HepG2 (cell line): ENCODE results near the gene IHH.

ENCODE experiments used
- CTCF ChIP-seq: sonication (generic); formaldehyde crosslinking; IDR thresholded peaks from 2 replicates; pipeline ENCODE4 v1.5.0; 2020; ENCODE audit warnings: mild to moderate bottlenecking, missing genetic modification reagents, moderate library complexity
- HDAC2 ChIP-seq: sonication (generic); formaldehyde crosslinking; IDR thresholded peaks from 2 replicates; pipeline ENCODE4 v1.4.0; 2020; ENCODE audit warnings: missing genetic modification reagents
- HNRNPL ChIP-seq: fragments of 200-400 bp; formaldehyde crosslinking; IDR thresholded peaks from 2 replicates; pipeline ENCODE4 v1.6.1; 2017; ENCODE audit warnings: mild to moderate bottlenecking, low read depth, low read length
- IRF2 ChIP-seq: IDR thresholded peaks from 2 replicates; pipeline ENCODE4 v1.6.1; 2018; ENCODE audit warnings: missing genetic modification reagents, missing compliant biosample characterization
- KDM5B ChIP-seq: sonication (generic); formaldehyde crosslinking; IDR thresholded peaks from 2 replicates; pipeline ENCODE4 v1.4.0; 2020; ENCODE audit warnings: missing genetic modification reagents, mild to moderate bottlenecking, borderline replicate concordance
- TBL1XR1 ChIP-seq: fragments of 150-350 bp; IDR thresholded peaks from 2 replicates; pipeline ENCODE4 v1.6.1; 2014; ENCODE audit warnings: borderline replicate concordance, low read length; ENCODE audit not compliant: partially characterized antibody
- TCF7 ChIP-seq: sonication (generic); IDR thresholded peaks from 2 replicates; pipeline ENCODE4 v1.6.1; 2016; ENCODE audit warnings: antibody characterized with exemption, low read depth
- TOPORS ChIP-seq: sonication (generic); formaldehyde crosslinking; IDR thresholded peaks from 2 replicates; pipeline ENCODE4 v1.8.0; 2023; ENCODE audit warnings: mild to moderate bottlenecking, missing genetic modification reagents
- ZFP1 ChIP-seq: IDR thresholded peaks from 2 replicates; pipeline ENCODE4 v1.6.1; 2016
- ZNF749 ChIP-seq: sonication (generic); formaldehyde crosslinking; IDR thresholded peaks from 2 replicates; pipeline ENCODE4 v1.8.0; 2022; ENCODE audit warnings: mild to moderate bottlenecking, missing genetic modification reagents, moderate library complexity, borderline replicate concordance

DNA sequence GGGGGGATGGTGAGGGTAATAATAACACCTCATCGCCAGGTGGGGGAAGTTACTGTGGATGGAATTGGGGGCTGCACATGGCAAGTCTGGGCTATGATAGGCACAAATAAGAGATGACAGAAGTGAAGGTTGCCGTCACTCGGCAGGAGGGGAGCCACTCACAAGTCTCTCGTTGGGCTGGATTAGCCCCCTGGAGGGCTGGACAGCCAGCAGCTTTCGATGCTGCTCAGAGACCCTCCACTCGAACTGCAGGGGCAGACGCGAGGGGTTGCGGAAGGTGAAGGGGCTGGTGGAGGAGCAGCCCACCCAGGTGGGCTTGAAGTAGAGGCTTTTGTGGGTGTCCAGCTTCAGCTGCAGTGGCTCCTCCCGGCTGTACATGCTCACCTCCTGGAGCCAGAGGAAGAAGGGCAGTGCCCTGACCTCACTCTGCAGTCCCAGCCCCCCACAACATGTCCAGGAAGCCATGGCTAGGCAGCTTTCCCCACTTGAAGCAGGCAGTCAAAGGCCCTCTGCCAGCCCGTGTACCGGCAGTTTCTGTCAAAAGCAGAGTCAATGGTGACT lies 37.6 kb downstream of the IHH start:
- TF ChIP-seq IRF2 = no peak
- no peak for TF ChIP-seq KDM5B
- TF ChIP-seq ZNF749 (CRISPR knock-in tag) = no peak
- TF ChIP-seq CTCF = no peak
- no peak for TF ChIP-seq HDAC2 (CRISPR knock-in tag)
- TF ChIP-seq TCF7 = no peak
- TF ChIP-seq TBL1XR1 = no peak
- no peak for TF ChIP-seq HNRNPL
- TF ChIP-seq ZFP1 = no peak
- no peak for TF ChIP-seq TOPORS (CRISPR knock-in tag)
